Measurements from ENCODE around the gene M6PR.
"Not testable (repeated sequence)": the region's sequence is repeated elsewhere in the genome, so short reads cannot be mapped to it uniquely, and the experiment has no call there.

M6PR gene

DNA sequence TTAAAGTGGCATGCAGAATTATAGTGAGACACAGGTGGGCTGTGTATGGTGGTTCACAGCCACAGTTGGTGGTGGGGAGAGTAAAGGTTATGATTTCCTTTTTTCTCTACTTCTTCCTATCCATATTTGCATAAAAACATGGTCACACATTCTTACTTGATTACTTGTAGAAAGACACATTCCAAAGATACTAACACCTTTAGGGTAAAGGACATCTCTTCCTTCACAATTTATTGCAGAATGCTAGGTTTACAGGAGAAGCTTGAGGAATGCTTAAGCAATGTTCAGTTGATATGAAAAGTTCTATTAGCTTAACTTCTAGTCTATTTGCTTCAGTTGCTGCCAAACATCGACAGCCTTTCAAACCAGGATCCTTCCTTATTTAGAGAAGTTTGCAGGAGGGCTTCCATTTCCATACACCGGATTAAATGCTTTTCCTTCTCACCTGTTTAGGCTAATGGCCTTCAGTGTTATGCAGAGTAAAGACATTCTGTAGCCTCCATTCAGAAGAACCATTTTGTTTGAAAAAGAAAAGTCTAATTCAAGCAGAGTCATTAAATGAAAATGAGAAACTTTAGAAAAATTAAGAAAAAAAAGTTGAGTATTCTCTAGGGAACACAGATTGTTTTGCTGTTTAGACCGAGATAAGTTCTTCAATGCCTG lies 37.7 kb downstream of the M6PR start:
- no peak for DNase-seq

DNA sequence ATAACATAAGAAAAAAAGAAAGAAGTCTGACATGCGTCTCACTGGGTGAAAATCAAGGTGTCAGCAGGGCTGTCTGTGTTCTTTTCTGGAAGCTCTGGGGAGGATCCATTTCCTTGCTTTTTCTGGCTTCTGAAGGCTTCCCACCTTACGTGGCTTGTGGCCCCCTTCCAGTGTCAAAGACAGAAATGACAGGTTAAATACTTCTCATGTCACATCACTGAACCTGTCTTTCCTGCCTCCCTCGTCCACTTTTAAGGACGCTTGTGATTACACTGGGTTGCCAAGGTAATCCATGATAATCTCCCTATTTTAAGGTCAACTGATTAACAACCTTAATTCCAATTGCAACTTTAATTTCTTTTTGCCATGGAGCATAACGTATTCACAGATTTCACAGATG lies 39.7 kb downstream of the M6PR start:
- DNase-seq, result no peak

- DNase-seq, result no peak
Observed at GRCh38 chr12:8907513-8907912, 41.9 kb downstream of the M6PR start.

GRCh38 chr12:8906266-8907180 lies 42.9 kb downstream of the M6PR start:
- no peak for DNase-seq

GRCh38 chr12:8905546-8905945 lies 43.9 kb downstream of the M6PR start:
- DNase-seq, result no peak

- DNase-seq, result no peak
Observed at GRCh38 chr12:8904665-8905064, 44.8 kb downstream of the M6PR start.

DNA sequence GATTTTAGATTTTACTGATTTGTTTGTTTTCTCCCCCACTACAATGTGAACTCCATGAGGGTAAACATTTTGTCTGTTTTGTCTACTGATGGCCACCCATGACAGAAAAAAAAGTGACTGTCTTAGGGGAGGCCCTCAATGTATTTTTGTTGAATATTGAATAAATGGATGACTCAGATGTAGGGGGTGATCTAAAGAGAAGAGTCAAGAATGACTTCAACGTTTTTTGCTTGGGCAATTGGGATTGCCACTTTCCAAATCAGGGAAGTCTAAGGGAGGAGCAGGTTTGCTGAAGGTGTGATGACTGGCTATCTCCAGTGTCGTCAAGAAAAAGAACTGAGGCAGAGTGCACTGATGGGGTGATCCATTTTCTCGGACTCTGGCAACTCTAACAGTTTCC lies 45.8 kb downstream of the M6PR start:
- DNase-seq, result no peak

DNA sequence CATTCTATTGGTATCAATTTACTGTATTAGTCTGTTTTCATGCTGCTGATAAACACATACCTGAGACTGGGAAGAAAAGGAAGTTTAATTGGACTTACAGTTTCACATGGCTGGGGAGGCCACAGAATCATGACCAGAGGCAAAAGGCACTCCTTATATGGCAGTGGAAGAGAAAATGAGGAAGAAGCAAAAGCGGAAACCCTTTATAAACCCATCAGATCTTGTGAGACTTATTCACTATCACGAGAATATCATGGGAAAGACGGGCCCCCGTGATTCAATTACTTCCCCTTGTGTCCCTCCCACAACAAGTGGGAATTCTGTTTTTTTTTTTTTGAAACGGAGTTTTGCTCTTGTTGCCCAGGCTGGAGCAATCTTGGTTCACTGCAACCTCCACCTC lies 46.7 kb downstream of the M6PR start:
- DNase-seq, result not testable (repeated sequence)

DNA sequence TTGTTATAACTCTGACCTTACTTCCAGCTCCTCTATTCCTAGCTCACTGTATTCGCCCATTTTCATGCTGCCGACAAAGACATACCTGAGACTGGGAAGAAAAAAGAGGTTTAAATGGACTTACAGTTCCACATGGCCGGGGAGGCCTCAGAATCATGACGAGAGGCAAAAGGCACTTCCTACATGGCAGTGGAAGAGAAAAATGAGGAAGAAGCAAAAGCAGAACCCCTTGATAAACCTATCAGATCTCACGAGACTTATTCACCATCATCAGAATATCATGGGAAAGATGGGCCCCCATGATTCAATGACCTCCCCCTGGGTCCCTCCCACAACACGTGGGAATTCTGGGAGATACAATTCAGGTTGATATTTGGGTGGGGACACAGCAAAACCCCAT lies 49.6 kb downstream of the M6PR start:
- DNase-seq, result no peak

DNA sequence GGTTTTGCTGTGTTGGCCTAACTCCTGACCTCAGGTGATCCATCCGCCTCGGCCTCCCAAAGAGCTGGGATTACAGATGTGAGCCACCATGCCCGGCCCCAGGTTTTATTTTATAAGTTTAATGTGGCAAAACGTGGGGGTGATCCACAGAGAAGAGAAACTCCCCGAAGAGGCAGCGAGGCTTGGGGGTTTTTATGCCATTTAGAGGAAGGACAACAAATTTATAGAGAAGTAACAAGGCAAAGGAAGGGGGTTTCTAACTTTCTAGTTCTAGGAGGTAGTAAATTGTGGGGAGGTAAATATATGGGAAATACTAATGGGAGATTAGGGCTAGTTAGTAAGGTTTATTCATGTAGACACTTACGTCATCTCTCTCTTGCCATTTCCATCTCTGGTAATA lies 52.4 kb downstream of the M6PR start:
- DNase-seq, result no peak

GRCh38 chr12:8894986-8895385 lies 54.5 kb downstream of the M6PR start:
- DNase-seq, result no peak

- DNase-seq, result no peak
Observed at GRCh38 chr12:8894378-8894777, 55.1 kb downstream of the M6PR start.

- DNase-seq, result no peak
Observed at GRCh38 chr12:8891976-8892375, 57.5 kb downstream of the M6PR start.
